Hepatocyte (in vitro differentiated cells): Measurements from ENCODE around the gene MSH3. TPM values are rescaled to one million over a fixed set of nuclear protein-coding genes. Genes with fewer than 3 reads are reported as not detected.

Experiments used
- DNase-seq: peaks from one replicate; pipeline ENCODE4 v3.0.0-alpha.2; 2016; ENCODE audit warnings: low spot score
- H2AFZ ChIP-seq: fragments of 200-600 bp; sonication (generic); 2 replicates; pipeline ENCODE4 v1.6.0; 2016; ENCODE audit warnings: antibody characterized with exemption, mild to moderate bottlenecking
- H3K27ac ChIP-seq: fragments of 200-600 bp; sonication (generic); 2 replicates; pipeline ENCODE4 v1.5.1; 2016; ENCODE audit warnings: mild to moderate bottlenecking
- H3K27me3 ChIP-seq: fragments of 200-600 bp; sonication (generic); 2 replicates; pipeline ENCODE4 v1.6.1; 2016
- H3K36me3 ChIP-seq: fragments of 200-600 bp; sonication (generic); replicated peaks from 2 replicates; pipeline ENCODE4 v1.5.1; 2016; ENCODE audit warnings: low read depth; ENCODE audit not compliant: insufficient read depth
- H3K4me1 ChIP-seq: fragments of 200-600 bp; sonication (generic); 2 replicates; pipeline ENCODE4 v1.5.1; 2016; ENCODE audit warnings: mild to moderate bottlenecking, moderate library complexity; ENCODE audit not compliant: insufficient read depth
- H3K4me2 ChIP-seq: fragments of 200-600 bp; sonication (generic); 2 replicates; pipeline ENCODE4 v1.6.0; 2016
- H3K4me3 ChIP-seq: fragments of 200-600 bp; sonication (generic); 2 replicates; pipeline ENCODE4 v1.5.1; 2016; ENCODE audit warnings: mild to moderate bottlenecking
- H3K79me2 ChIP-seq: fragments of 200-600 bp; sonication (generic); 2 replicates; pipeline ENCODE4 v1.6.0; 2017; ENCODE audit warnings: mild to moderate bottlenecking
- H3K9me2 ChIP-seq: fragments of 200-600 bp; sonication (generic); replicated peaks from 2 replicates; pipeline ENCODE4 v1.6.0; 2017; ENCODE audit warnings: mild to moderate bottlenecking; ENCODE audit not compliant: insufficient read depth
- H3K9me3 ChIP-seq: fragments of 200-600 bp; sonication (generic); 2 replicates; pipeline ENCODE4 v1.5.1; 2016; ENCODE audit warnings: low read depth, mild to moderate bottlenecking
- H4K20me1 ChIP-seq: fragments of 200-600 bp; sonication (generic); 2 replicates; pipeline ENCODE4 v1.6.0; 2016; ENCODE audit warnings: mild to moderate bottlenecking; ENCODE audit not compliant: insufficient read depth, poor library complexity, severe bottlenecking
- EZH2 ChIP-seq: fragments of 200-600 bp; sonication (generic); IDR thresholded peaks from 2 replicates; pipeline ENCODE4 v1.6.1; 2016; ENCODE audit warnings: antibody characterized with exemption, mild to moderate bottlenecking, borderline replicate concordance
- EZH2phosphoT487 ChIP-seq: fragments of 200-600 bp; sonication (generic); IDR thresholded peaks from one replicate; pipeline ENCODE4 v1.6.1; 2018; ENCODE audit warnings: antibody characterized with exemption, mild to moderate bottlenecking, low read depth, moderate library complexity; ENCODE audit not compliant: unreplicated experiment, severe bottlenecking
- WGBS: methylation state at CpG from one replicate; pipeline ENCODE4 v1.1.6; 2016; ENCODE audit warnings: low lambda C conversion rate; ENCODE audit errors: missing lambda C conversion rate; 5-methylcytosine and 5-hydroxymethylcytosine counted together
- polyA plus RNA-seq: library from polyadenylated mRNA; unstranded; fragments of >200 nt; fragmentation: Nextera tagmentation; extraction: Ambion mirVana; gene quantifications from 2 replicates; pipeline ENCODE4 v1.2.1, GENCODE V29; 2016
- total RNA-seq: library from RNA; depleted of rRNA; stranded (reverse); fragments of >200 nt; gene quantifications from 2 replicates; pipeline ENCODE4 v1.2.3, GENCODE V29; 2014
- TF ChIP-seq, protein P1 (sequence below): fragments of 200-600 bp; sonication (generic); IDR thresholded peaks from 2 replicates; pipeline ENCODE4 v1.5.1; 2016; ENCODE audit warnings: antibody characterized with exemption, mild to moderate bottlenecking; ENCODE audit not compliant: poor library complexity

Gene MSH3
- total and polyA plus RNA-seq, 2 experiments from 2014 or later, result 8.1 to 13.2 TPM

DNA sequence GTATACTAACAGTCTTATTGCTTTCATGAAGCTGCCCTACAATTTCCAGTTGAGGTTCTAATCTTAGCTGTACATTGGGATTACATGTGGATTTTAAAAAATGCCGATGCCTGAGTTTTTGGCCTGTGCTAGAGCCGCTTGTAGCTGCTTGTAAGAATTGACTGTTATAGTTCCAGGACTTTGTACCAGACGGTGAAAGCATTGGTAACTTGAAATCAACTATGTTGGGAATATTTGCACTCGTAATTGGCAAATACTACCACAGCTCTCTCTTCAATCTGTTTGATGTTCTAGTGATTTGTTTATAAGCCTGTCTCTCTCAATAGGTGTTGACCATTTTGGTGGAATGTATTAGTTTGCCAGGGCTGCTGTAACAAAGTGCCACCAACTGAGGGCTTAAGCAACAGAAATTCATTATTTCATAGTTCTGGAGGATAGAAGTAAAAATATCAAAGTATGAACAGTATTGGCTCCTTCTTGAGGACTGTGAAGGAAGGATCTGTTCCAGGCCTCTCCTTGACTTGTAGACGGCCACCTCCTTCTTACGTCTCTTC, 50.8 kb downstream of the MSH3 start:
- Histone ChIP-seq H3K9me2 (no peaks in the 10 kb centered on the region), H2AFZ (no peak overlapping the region), H3K4me3 (no peak overlapping the region), H3K36me3 (no peaks in the 10 kb centered on the region), H3K4me2 (no peak overlapping the region), H3K27me3 (no peaks in the 10 kb centered on the region), H4K20me1 (no peaks in the 10 kb centered on the region), H3K79me2 (no peaks in the 10 kb centered on the region), H3K27ac (no peak overlapping the region), H3K4me1 (peaks cover 3% of the 10 kb centered on the region), H3K9me3 (no peaks in the 10 kb centered on the region)
- no peak for TF ChIP-seq EZH2phosphoT487
- TF ChIP-seq, protein P1, sequence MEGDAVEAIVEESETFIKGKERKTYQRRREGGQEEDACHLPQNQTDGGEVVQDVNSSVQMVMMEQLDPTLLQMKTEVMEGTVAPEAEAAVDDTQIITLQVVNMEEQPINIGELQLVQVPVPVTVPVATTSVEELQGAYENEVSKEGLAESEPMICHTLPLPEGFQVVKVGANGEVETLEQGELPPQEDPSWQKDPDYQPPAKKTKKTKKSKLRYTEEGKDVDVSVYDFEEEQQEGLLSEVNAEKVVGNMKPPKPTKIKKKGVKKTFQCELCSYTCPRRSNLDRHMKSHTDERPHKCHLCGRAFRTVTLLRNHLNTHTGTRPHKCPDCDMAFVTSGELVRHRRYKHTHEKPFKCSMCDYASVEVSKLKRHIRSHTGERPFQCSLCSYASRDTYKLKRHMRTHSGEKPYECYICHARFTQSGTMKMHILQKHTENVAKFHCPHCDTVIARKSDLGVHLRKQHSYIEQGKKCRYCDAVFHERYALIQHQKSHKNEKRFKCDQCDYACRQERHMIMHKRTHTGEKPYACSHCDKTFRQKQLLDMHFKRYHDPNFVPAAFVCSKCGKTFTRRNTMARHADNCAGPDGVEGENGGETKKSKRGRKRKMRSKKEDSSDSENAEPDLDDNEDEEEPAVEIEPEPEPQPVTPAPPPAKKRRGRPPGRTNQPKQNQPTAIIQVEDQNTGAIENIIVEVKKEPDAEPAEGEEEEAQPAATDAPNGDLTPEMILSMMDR, result no peak
- TF ChIP-seq EZH2, result no peak
- no peak for DNase-seq
- 78% methylated on average over 6 of the region's 6 CpGs for WGBS

DNA sequence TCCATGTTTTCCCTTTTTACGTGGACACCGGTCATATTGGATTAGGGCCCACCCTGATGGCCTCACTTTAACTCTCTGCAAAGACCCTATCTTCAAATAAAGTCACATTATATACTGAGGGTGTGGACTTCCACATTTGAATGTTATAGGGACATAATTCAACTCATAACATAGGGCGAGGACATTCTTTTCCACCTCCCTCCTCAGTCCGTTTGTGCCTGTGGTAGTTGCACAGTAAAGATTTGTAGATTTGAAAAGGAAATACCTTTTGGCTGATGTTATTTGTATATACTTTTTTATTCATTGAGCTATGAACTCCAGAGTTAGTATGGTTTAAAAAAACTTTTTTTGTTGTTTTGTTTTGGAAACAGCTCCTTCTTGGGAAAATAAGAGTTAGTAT, 51.3 kb downstream of the MSH3 start:
- Histone ChIP-seq H3K27me3 (no peaks in the 10 kb centered on the region), H3K9me2 (no peaks in the 10 kb centered on the region), H3K27ac (no peak overlapping the region), H3K36me3 (no peaks in the 10 kb centered on the region), H3K9me3 (no peaks in the 10 kb centered on the region), H3K79me2 (no peaks in the 10 kb centered on the region), H3K4me2 (no peak overlapping the region), H3K4me1 (peaks cover 3% of the 10 kb centered on the region), H4K20me1 (no peaks in the 10 kb centered on the region), H3K4me3 (no peak overlapping the region), H2AFZ (no peak overlapping the region)
- DNase-seq, result no peak
- TF ChIP-seq EZH2phosphoT487, result no peak
- 93% methylated on average over 4 of the region's 4 CpGs for WGBS

GRCh38 chr5:80706835-80707447, 52.5 kb downstream of the MSH3 start:
- Histone ChIP-seq H3K79me2 (no peaks in the 10 kb centered on the region), H3K9me2 (no peaks in the 10 kb centered on the region), H4K20me1 (no peaks in the 10 kb centered on the region), H3K27ac (no peak overlapping the region), H2AFZ (no peak overlapping the region), H3K4me2 (no peak overlapping the region), H3K27me3 (no peaks in the 10 kb centered on the region), H3K4me1 (no peaks in the 10 kb centered on the region), H3K36me3 (no peaks in the 10 kb centered on the region), H3K4me3 (no peak overlapping the region), H3K9me3 (no peaks in the 10 kb centered on the region)
- WGBS, result 92% methylated on average over 2 of the region's 2 CpGs
- TF ChIP-seq EZH2, result no peak
- no peak for TF ChIP-seq EZH2phosphoT487
- TF ChIP-seq, protein P1, result no peak
- no peak for DNase-seq

GRCh38 chr5:80707645-80708044, 53.2 kb downstream of the MSH3 start:
- TF ChIP-seq, protein P1, result no peak
- TF ChIP-seq EZH2phosphoT487 (no peak), EZH2 (no peak)
- Histone ChIP-seq H3K4me2 (no peak overlapping the region), H3K36me3 (no peaks in the 10 kb centered on the region), H3K27me3 (no peaks in the 10 kb centered on the region), H4K20me1 (no peaks in the 10 kb centered on the region), H3K4me3 (no peak overlapping the region), H3K9me2 (no peaks in the 10 kb centered on the region), H3K27ac (no peak overlapping the region), H3K79me2 (no peaks in the 10 kb centered on the region), H3K4me1 (no peaks in the 10 kb centered on the region), H2AFZ (no peak overlapping the region), H3K9me3 (no peaks in the 10 kb centered on the region)
- 91% methylated on average over 1 of the region's 1 CpG for WGBS
- DNase-seq, result no peak
